Esophagus squamous epithelium (tissue), 5 donors: ENCODE measurements around the gene NXN. TPM values are rescaled to one million over a fixed set of nuclear protein-coding genes. Genes with fewer than 3 reads are reported as not detected.
A peak's percentile ranks its signal among the peaks of the same experiment; 100 is the strongest.
"Not testable (repeated sequence)": the region's sequence is repeated elsewhere in the genome, so short reads cannot be mapped to it uniquely, and the experiment has no call there.

Source experiments
- DNase-seq: peaks from one replicate; lab custom pipeline; 2025; lab: John Stamatoyannopoulos, UW
- H3K27ac ChIP-seq, 4 donors: fragments of 200-600 bp; sonication (generic); one replicate each; pipeline ENCODE4 v1.5.1; 2016 to 2019; ENCODE audit warnings: mild to moderate bottlenecking in 1 of 4
- H3K27me3 ChIP-seq, 4 donors: fragments of 200-600 bp; sonication (generic); 1 replicate in 3 of 4; 2 replicates in 1 of 4; pipeline versions ENCODE4 v1.5.1 to v1.6.0; 2017 to 2021; ENCODE audit warnings: antibody characterized with exemption in 1 of 4
- H3K36me3 ChIP-seq, 3 donors: fragments of 200-600 bp; sonication (generic); one replicate each; pipeline ENCODE4 v1.5.1; 2016 to 2019
- H3K4me1 ChIP-seq, 3 donors: fragments of 200-600 bp; sonication (generic); one replicate each; pipeline ENCODE4 v1.5.1; 2017 to 2019
- H3K4me3 ChIP-seq, 4 donors: fragments of 200-600 bp; sonication (generic); 1 replicate in 3 of 4; 2 replicates in 1 of 4; pipeline ENCODE4 v1.5.1; 2016 to 2019; ENCODE audit warnings: mild to moderate bottlenecking in 2 of 4, moderate library complexity in 1 of 4
- H3K9me3 ChIP-seq, 3 donors: fragments of 200-600 bp; sonication (generic); one replicate each; pipeline ENCODE4 v1.5.1; 2016 to 2019
- CTCF ChIP-seq, 6 experiments: fragments of 450-650 bp in 4 of 6; fragments of 200-600 bp in 2 of 6; sonication (generic) in 2 of 6; IDR thresholded peaks; one replicate each; pipeline ENCODE4 v1.5.1; 2016 to 2019; ENCODE audit warnings: antibody characterized with exemption in 6 of 6, mild to moderate bottlenecking in 4 of 6, moderate library complexity in 4 of 6
- POLR2A ChIP-seq, 4 donors: fragments of 450-650 bp; IDR thresholded peaks; one replicate each; pipeline ENCODE4 v1.6.1; 2017; ENCODE audit warnings: antibody characterized with exemption in 4 of 4, mild to moderate bottlenecking in 4 of 4, moderate library complexity in 3 of 4
- WGBS, 2 donors: methylation state at CpG; one replicate each; pipeline ENCODE4 v1.1.5; 2018; 5-methylcytosine and 5-hydroxymethylcytosine counted together
- intact Hi-C: fragments of 100-400 bp; cut with DNase I; formaldehyde crosslinking; loops from one replicate; pipeline ENCODE4 v1.15.0; 2022
- total RNA-seq, 4 donors: library from RNA; depleted of rRNA; stranded (reverse); fragments of >200 nt; gene quantifications; one replicate each; pipeline ENCODE4 v1.1.0, GENCODE V29; 2016
- donor health status: DM: yes; HTN: yes; CAD: no.

The NXN gene
- total RNA-seq, 4 donors from 2014 or later: 19.5 to 34.9 (median 28.7) TPM

DNA sequence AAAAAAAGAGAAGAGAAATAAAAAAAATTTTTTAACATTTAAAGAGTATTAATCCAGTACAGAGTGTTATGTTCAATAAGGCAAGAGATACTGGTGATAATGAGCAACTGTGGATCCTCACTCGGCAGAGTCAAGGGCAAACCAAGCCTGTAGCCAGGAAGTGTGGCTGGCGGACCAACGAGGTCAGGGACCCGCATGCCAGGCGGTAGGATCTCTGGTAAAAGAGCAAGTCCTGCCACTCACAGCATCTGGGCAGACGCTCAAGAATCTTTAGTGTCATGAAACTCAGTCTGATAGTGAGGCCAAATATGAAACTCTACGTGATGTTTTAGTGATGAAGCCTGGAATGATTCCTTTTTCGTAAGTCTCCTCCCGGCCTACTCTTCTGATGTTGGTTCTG, 219.2 kb downstream of the NXN start:
- intact Hi-C loops: no loop called here
- no peak for DNase-seq
- Histone ChIP-seq H3K4me3 (no peak overlapping the region), H3K36me3 (peaks cover 0 to 91% (median 6%) of the 10 kb centered on the region in 3 donors), H3K27me3 (no peaks in the 10 kb centered on the region), H3K27ac (no peak overlapping the region), H3K9me3 (no peaks in the 10 kb centered on the region), H3K4me1 (no peaks in the 10 kb centered on the region)
- TF ChIP-seq CTCF (IDR thresholded peaks at IDR 0.05) (no peak), POLR2A (IDR thresholded peaks at IDR 0.05) (no peak)
- 77 to 87% methylated on average over 9 of the region's 9 CpGs for WGBS, 2 donors

DNA sequence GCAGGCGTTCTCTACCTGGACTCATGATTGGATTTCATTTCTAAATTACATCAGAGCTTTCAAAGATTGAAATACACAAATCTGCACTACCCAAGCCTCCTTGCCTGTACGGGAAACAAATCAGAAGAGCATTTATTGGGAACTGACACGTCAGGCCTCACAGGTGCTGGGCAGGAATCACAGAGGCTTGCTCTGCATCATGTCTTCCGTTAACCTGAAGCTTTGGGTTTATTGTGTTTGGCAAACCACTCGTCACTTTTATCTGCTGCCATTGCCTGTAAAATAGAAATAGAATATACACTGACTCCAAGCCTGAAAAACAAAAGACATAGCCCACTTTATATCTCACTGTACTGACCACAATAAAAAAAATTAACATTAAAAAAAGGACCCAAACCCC, 219.6 kb downstream of the NXN start:
- H3K36me3 ChIP-seq: peaks cover 0 to 87% (median 5%) of the 10 kb centered on the region in 3 donors
- no peak overlapping the region for H3K27ac ChIP-seq
- no peaks in the 10 kb centered on the region for H3K9me3 ChIP-seq
- no peaks in the 10 kb centered on the region for H3K27me3 ChIP-seq
- H3K4me1 ChIP-seq: no peaks in the 10 kb centered on the region
- intact Hi-C loops: no loop called here
- no peak overlapping the region for H3K4me3 ChIP-seq
- TF ChIP-seq CTCF (IDR thresholded peaks at IDR 0.05): no peak
- TF ChIP-seq POLR2A (IDR thresholded peaks at IDR 0.05): no peak
- DNase-seq: no peak
- WGBS, 2 donors: 84 to 90% methylated on average over 5 of the region's 5 CpGs

- H3K27me3 ChIP-seq, intact Hi-C loops, H3K4me3 ChIP-seq, H3K9me3 ChIP-seq, DNase-seq: not testable (repeated sequence)
- H3K36me3 ChIP-seq: peaks cover 0 to 48% (median 5%) of the 10 kb centered on the region in 3 donors
- peak overlapping the region in 3 of 4 donors; percentile 29 to 60 (median 39) for H3K27ac ChIP-seq
- peaks cover 4 to 15% (median 5%) of the 10 kb centered on the region in 3 donors for H3K4me1 ChIP-seq
- WGBS, 2 donors: 49 to 53% methylated on average over 15 of the region's 15 CpGs
Observed at GRCh38 chr17:756010-756567, 223.5 kb downstream of the NXN start.

DNA sequence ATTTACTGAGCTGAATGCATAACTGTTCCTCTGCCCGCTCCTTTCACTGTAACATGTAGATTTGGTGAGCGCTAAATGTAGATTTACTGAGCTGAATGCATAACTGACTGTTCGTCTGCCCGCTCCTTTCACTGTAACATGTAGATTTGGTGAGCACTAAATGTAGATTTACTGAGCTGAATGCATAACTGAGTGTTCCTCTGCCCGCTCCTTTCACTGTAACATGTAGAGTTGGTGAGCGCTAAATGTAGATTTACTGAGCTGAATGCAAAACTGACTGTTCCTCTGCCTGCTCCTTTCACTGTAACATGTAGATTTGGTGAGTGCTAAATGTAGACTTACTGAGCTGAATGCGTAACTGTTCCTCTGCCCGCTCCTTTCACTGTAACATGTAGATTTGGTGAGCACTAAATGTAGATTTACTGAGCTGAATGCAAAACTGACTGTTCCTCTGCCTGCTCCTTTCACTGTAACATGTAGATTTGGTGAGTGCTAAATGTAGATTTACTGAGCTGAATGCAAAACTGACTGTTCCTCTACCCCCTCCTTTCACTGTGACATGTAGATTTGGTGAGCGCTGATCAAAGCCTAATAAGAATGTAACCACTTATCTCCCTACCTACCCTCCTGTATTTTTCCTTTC, 224.1 kb downstream of the NXN start:
- Histone ChIP-seq H3K27ac (peak overlapping the region in 2 of 4 donors; percentile 39 to 60), H3K4me1 (peaks cover 10 to 21% (median 12%) of the 10 kb centered on the region in 3 donors), H3K36me3 (peaks cover 0 to 41% (median 5%) of the 10 kb centered on the region in 3 donors)
- intact Hi-C loops, DNase-seq, H3K4me3 ChIP-seq, H3K27me3 ChIP-seq, H3K9me3 ChIP-seq: not testable (repeated sequence)
- 82 to 90% methylated on average over 6 to 9 of the region's 9 CpGs for WGBS, 2 donors

DNA sequence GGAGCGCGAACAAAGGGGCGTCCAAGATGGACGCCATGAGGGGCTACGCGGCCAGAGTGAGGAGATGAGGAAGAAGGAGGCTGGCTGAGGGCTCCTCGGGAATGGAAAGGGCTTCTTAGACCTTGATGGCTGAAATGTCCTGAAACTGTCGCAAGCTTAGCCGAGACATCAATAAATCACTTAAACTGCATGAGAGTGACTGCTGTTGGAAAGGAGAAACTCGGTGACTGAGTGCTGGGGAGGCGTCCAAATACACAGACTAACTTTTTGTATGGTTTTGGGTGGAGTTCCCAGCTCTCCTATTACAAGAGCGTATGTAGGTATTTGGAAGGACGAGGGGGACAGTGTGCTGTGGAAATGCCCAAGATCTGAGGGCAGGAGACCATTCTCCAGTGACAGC, 226.2 kb downstream of the NXN start:
- 75 to 84% methylated on average over 13 of the region's 13 CpGs for WGBS, 2 donors
- no peaks in the 10 kb centered on the region for H3K27me3 ChIP-seq

More for the DNA sequence above, 226.2 kb downstream of the NXN start:
- no peak for DNase-seq
- Histone ChIP-seq H3K36me3 (peaks cover 0 to 22% (median 0%) of the 10 kb centered on the region in 3 donors), H3K27ac (no peak overlapping the region), H3K4me3 (no peak overlapping the region), H3K4me1 (peaks cover 10 to 32% (median 13%) of the 10 kb centered on the region in 3 donors), H3K9me3 (no peaks in the 10 kb centered on the region)
- no peak for TF ChIP-seq CTCF (IDR thresholded peaks at IDR 0.05)
- TF ChIP-seq POLR2A (IDR thresholded peaks at IDR 0.05): no peak
- intact Hi-C loops: no loop called here
